ENCODE measurements around the gene TMEM270. TPM values are rescaled to one million over a fixed set of nuclear protein-coding genes. Genes with fewer than 3 reads are reported as not detected.

TMEM270 gene
- total RNA-seq, 1 experiment from 2014 or later = 1.1 TPM

- H3K4me2 ChIP-seq (ENCODE audit: low read length) = no peak overlapping the region
- no peaks in the 10 kb centered on the region for H3K79me2 ChIP-seq (ENCODE audit: insufficient read depth, low read length)
- no peak overlapping the region for H3K27ac ChIP-seq (ENCODE audit: low read depth, low read length)
- H4K20me1 ChIP-seq (ENCODE audit: insufficient read depth) = no peaks in the 10 kb centered on the region
- no peak overlapping the region for H3K4me3 ChIP-seq (replicated peaks in 1 of 2; ENCODE audit: low read depth in 1 of 2, low read length in 2 of 2)
- H3K4me1 ChIP-seq (ENCODE audit: control insufficient read depth in 1 of 2, insufficient read depth in 2 of 2, low read length in 2 of 2) = peaks cover 15 to 52% of the 10 kb centered on the region in 2 experiments
- BruUV-seq (replicated peaks) = no TSS peak
- H3K36me3 ChIP-seq (ENCODE audit: control insufficient read depth in 1 of 2, insufficient read depth in 2 of 2, low read length in 2 of 2) = no peaks in the 10 kb centered on the region
- H3K9ac ChIP-seq (ENCODE audit: low read length) = no peak overlapping the region
- POLR2A ChIA-PET = interaction anchor here (1.3 kb wide), 1 partner anchor 14 kb away, joined by 6 read pairs; the partner anchor contains the start of gene METTL27
- ATAC-seq (no peak), DNase-seq (ENCODE audit: low read depth, low spot score) (no peak)
- no peak for TF ChIP-seq EZH2phosphoT487 (IDR thresholded peaks at IDR 0.05; ENCODE audit: borderline replicate concordance)
- no peak for TF ChIP-seq SRF (IDR thresholded peaks at IDR 0.05; ENCODE audit: low read depth)
- TF ChIP-seq CBX3 (IDR thresholded peaks at IDR 0.05; ENCODE audit: low read depth) = no peak
- no peak for TF ChIP-seq EGR1 (IDR thresholded peaks at IDR 0.05; ENCODE audit: low read depth)
- TF ChIP-seq JUND (IDR thresholded peaks at IDR 0.05) = no peak
- TF ChIP-seq ZBTB33 (IDR thresholded peaks at IDR 0.05; ENCODE audit: extremely low read depth, insufficient replicate concordance, low read length) = no peak
- no peak for TF ChIP-seq REST (IDR thresholded peaks at IDR 0.05; ENCODE audit: low read depth)
- TF ChIP-seq, protein P1, sequence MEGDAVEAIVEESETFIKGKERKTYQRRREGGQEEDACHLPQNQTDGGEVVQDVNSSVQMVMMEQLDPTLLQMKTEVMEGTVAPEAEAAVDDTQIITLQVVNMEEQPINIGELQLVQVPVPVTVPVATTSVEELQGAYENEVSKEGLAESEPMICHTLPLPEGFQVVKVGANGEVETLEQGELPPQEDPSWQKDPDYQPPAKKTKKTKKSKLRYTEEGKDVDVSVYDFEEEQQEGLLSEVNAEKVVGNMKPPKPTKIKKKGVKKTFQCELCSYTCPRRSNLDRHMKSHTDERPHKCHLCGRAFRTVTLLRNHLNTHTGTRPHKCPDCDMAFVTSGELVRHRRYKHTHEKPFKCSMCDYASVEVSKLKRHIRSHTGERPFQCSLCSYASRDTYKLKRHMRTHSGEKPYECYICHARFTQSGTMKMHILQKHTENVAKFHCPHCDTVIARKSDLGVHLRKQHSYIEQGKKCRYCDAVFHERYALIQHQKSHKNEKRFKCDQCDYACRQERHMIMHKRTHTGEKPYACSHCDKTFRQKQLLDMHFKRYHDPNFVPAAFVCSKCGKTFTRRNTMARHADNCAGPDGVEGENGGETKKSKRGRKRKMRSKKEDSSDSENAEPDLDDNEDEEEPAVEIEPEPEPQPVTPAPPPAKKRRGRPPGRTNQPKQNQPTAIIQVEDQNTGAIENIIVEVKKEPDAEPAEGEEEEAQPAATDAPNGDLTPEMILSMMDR (IDR thresholded peaks at IDR 0.05 in 2 of 3, conservative IDR thresholded peaks at IDR 0.05 in 1 of 3; ENCODE audit: borderline replicate concordance in 1 of 3, insufficient read depth in 1 of 3, low read depth in 2 of 3, low read length in 2 of 3) = no peak
- TF ChIP-seq EZH2 (IDR thresholded peaks at IDR 0.05) = no peak
- TF ChIP-seq ATF3 (IDR thresholded peaks at IDR 0.05) = no peak
- no peak for TF ChIP-seq SP1 (IDR thresholded peaks at IDR 0.05; ENCODE audit: low read depth)
- TF ChIP-seq ZNF274 (IDR thresholded peaks at IDR 0.05; ENCODE audit: low read depth, low read length) = no peak
- TF ChIP-seq MAX (IDR thresholded peaks at IDR 0.05) = no peak
- no peak for TF ChIP-seq SIN3A (IDR thresholded peaks at IDR 0.05; ENCODE audit: low read depth)
- no peaks in the 10 kb centered on the region for H3K9me3 ChIP-seq (ENCODE audit: control insufficient read depth in 1 of 2, insufficient read depth in 1 of 2, low read depth in 1 of 2, low read length in 2 of 2)
- H3K27me3 ChIP-seq (ENCODE audit: insufficient read depth, low read length) = no peaks in the 10 kb centered on the region
- no peaks in the 10 kb centered on the region for H3K9me2 ChIP-seq (ENCODE audit: insufficient read depth)
- no peak overlapping the region for H2AFZ ChIP-seq (ENCODE audit: low read depth, low read length, poor library complexity, severe bottlenecking)
- CTCF ChIA-PET = interaction anchor here (1.0 kb wide), 1 partner anchor 122 kb away, joined by 4 read pairs; no protein-coding TSS in a partner anchor
- intact Hi-C loops (cut with micrococcal nuclease) = loop anchor here (10.0 kb wide), 1 partner anchor 232 kb away; the partner anchor contains the start of gene MLXIPL
- RAD21 ChIA-PET (ENCODE audit: low non-redundant PET in 1 of 2, low total read pairs in 2 of 2, uncharacterized antibody in 2 of 2, unreplicated experiment in 2 of 2) = no interaction called here
Observed at GRCh38 chr7:73856941-73857340, 4.0 kb upstream of the TMEM270 start.

Data from HCT116 (cell line).